ENCODE measurements around the gene IFIT1. TPM values are rescaled to one million over a fixed set of nuclear protein-coding genes. Genes with fewer than 3 reads are reported as not detected.
"Not testable (repeated sequence)": the region's sequence is repeated elsewhere in the genome, so short reads cannot be mapped to it uniquely, and the experiment has no call there.

Gene IFIT1
- total RNA-seq, result 9.8 TPM
- long read RNA-seq, transcript IFIT1-201 (2 exons, 1,880 nt), result major isoform, 9 of 10 reads
- long read RNA-seq, partial matches to known transcripts, result 1 of 10 reads
- long read RNA-seq, other reads (novel, unspliced or antisense), result 0 of 10 reads

- no peak for DNase-seq (ENCODE audit: low spot score)
- intact Hi-C loops (cut with DNase I), result loop anchor here (1.0 to 2.0 kb wide), 2 partner anchors 18 to 23 kb away; partner anchors contain the start of gene IFIT5
Observed at GRCh38 chr10:89391907-89392756, at the start of gene IFIT1. Gene IFIT1 (plus strand): TSS chr10:89392623. CDS start chr10:89392713, 90 bp downstream.

- no peak for DNase-seq (ENCODE audit: low spot score)
- intact Hi-C loops (cut with DNase I), result no loop called here
Observed at GRCh38 chr10:89343089-89343767, 49.2 kb upstream of the IFIT1 start.

- no peak for DNase-seq (ENCODE audit: low spot score)
- intact Hi-C loops (cut with DNase I), result no loop called here
Observed at GRCh38 chr10:89344156-89344555, 48.3 kb upstream of the IFIT1 start.

- no peak for DNase-seq (ENCODE audit: low spot score)
- intact Hi-C loops (cut with DNase I), result no loop called here
Observed at GRCh38 chr10:89345367-89346000, 46.9 kb upstream of the IFIT1 start.

- DNase-seq (ENCODE audit: low spot score), result no peak
- intact Hi-C loops (cut with DNase I), result loop anchor here (1.0 kb wide), 1 partner anchor 18 kb away; no protein-coding TSS in a partner anchor
Observed at GRCh38 chr10:89346405-89347254, 45.8 kb upstream of the IFIT1 start.

GRCh38 chr10:89347701-89348457 is 44.5 kb upstream of the IFIT1 start:
- DNase-seq (ENCODE audit: low spot score), result no peak
- intact Hi-C loops (cut with DNase I), result loop anchor here (1.0 kb wide), 1 partner anchor 20 kb away; no protein-coding TSS in a partner anchor

- intact Hi-C loops (cut with DNase I), result no loop called here
Observed at GRCh38 chr10:89348481-89348880, 43.9 kb upstream of the IFIT1 start.

GRCh38 chr10:89348975-89349374 is 43.4 kb upstream of the IFIT1 start:
- no peak for DNase-seq (ENCODE audit: low spot score)
- intact Hi-C loops (cut with DNase I), result no loop called here

More at GRCh38 chr10:89348481-89348880, 43.9 kb upstream of the IFIT1 start:
- DNase-seq (ENCODE audit: low spot score), result no peak

GRCh38 chr10:89350631-89351315 is 41.6 kb upstream of the IFIT1 start:
- intact Hi-C loops (cut with DNase I), result loop anchor here (1.0 to 5.0 kb wide), 2 partner anchors 24 to 73 kb away; no protein-coding TSS in a partner anchor
- DNase-seq (ENCODE audit: low spot score), result not testable (repeated sequence)

GRCh38 chr10:89351412-89351779 is 41.0 kb upstream of the IFIT1 start:
- intact Hi-C loops (cut with DNase I), result loop anchor here (1.0 to 5.0 kb wide), 2 partner anchors 23 to 74 kb away; no protein-coding TSS in a partner anchor
- DNase-seq (ENCODE audit: low spot score), result no peak

- DNase-seq (ENCODE audit: low spot score), result no peak
- intact Hi-C loops (cut with DNase I), result loop anchor here (1.0 to 5.0 kb wide), 2 partner anchors 22 to 75 kb away; no protein-coding TSS in a partner anchor
Observed at GRCh38 chr10:89351780-89352597, 40.4 kb upstream of the IFIT1 start.

- intact Hi-C loops (cut with DNase I), result loop anchor here (5.0 kb wide), 1 partner anchor 76 kb away; no protein-coding TSS in a partner anchor
- DNase-seq (ENCODE audit: low spot score), result no peak
Observed at GRCh38 chr10:89352802-89353201, 39.6 kb upstream of the IFIT1 start.

GRCh38 chr10:89355394-89355931 is 37.0 kb upstream of the IFIT1 start:
- DNase-seq (ENCODE audit: low spot score), result no peak
- intact Hi-C loops (cut with DNase I), result no loop called here

GRCh38 chr10:89357096-89357495 is 35.3 kb upstream of the IFIT1 start:
- intact Hi-C loops (cut with DNase I), result no loop called here
- DNase-seq (ENCODE audit: low spot score), result no peak

GRCh38 chr10:89357975-89358374 is 34.4 kb upstream of the IFIT1 start:
- intact Hi-C loops (cut with DNase I), result no loop called here
- no peak for DNase-seq (ENCODE audit: low spot score)

- no peak for DNase-seq (ENCODE audit: low spot score)
- intact Hi-C loops (cut with DNase I), result no loop called here
Observed at GRCh38 chr10:89360157-89360556, 32.3 kb upstream of the IFIT1 start.

Measured in cardiac septum (tissue), 1 donor.